GM19025 (cell line): ENCODE measurements around the gene DCLK2.
"Not testable (repeated sequence)": the region's sequence is repeated elsewhere in the genome, so short reads cannot be mapped to it uniquely, and the experiment has no call there.

Experiments
- ATAC-seq: cut with Tn5 transposase; IDR thresholded peaks from one replicate; pipeline ENCODE4 v1.9.1; 2021; ENCODE audit warnings: mild to moderate bottlenecking, low read depth, moderate library complexity; ENCODE audit not compliant: unreplicated experiment

Gene DCLK2

GRCh38 chr4:150197256-150197655 lies 119.0 kb downstream of the DCLK2 start:
- not testable (repeated sequence) for ATAC-seq

GRCh38 chr4:150199056-150199455 lies 120.8 kb downstream of the DCLK2 start:
- no peak for ATAC-seq

GRCh38 chr4:150205016-150205415 lies 126.8 kb downstream of the DCLK2 start:
- ATAC-seq, result no peak

GRCh38 chr4:150206265-150206664 lies 128.0 kb downstream of the DCLK2 start:
- no peak for ATAC-seq

GRCh38 chr4:150206954-150207353 lies 128.7 kb downstream of the DCLK2 start:
- no peak for ATAC-seq

GRCh38 chr4:150207871-150208270 lies 129.6 kb downstream of the DCLK2 start:
- ATAC-seq, result no peak

- no peak for ATAC-seq
Measured at GRCh38 chr4:150209140-150209829, 131.0 kb downstream of the DCLK2 start.

- no peak for ATAC-seq
Measured at GRCh38 chr4:150211016-150211415, 132.8 kb downstream of the DCLK2 start.

GRCh38 chr4:150211799-150212445 lies 133.7 kb downstream of the DCLK2 start:
- ATAC-seq, result no peak

GRCh38 chr4:150212485-150212884 lies 134.2 kb downstream of the DCLK2 start:
- ATAC-seq, result no peak

GRCh38 chr4:150212927-150213326 lies 134.7 kb downstream of the DCLK2 start:
- no peak for ATAC-seq

- no peak for ATAC-seq
Measured at GRCh38 chr4:150215601-150216000, 137.4 kb downstream of the DCLK2 start.

- no peak for ATAC-seq
Measured at GRCh38 chr4:150216726-150217125, 138.5 kb downstream of the DCLK2 start.

- no peak for ATAC-seq
Measured at GRCh38 chr4:150217192-150217591, 138.9 kb downstream of the DCLK2 start.

GRCh38 chr4:150217808-150218207 lies 139.6 kb downstream of the DCLK2 start:
- ATAC-seq, result no peak

- ATAC-seq, result no peak
Measured at GRCh38 chr4:150218447-150218846, 140.2 kb downstream of the DCLK2 start.

GRCh38 chr4:150219841-150220240 lies 141.6 kb downstream of the DCLK2 start:
- no peak for ATAC-seq

- no peak for ATAC-seq
Measured at GRCh38 chr4:150224896-150225591, 146.8 kb downstream of the DCLK2 start.

- ATAC-seq, result no peak
Measured at GRCh38 chr4:150229520-150229919, 151.3 kb downstream of the DCLK2 start.

GRCh38 chr4:150230561-150230960 lies 152.3 kb downstream of the DCLK2 start:
- ATAC-seq, result no peak

- no peak for ATAC-seq
Measured at GRCh38 chr4:150231107-150231770, 153.0 kb downstream of the DCLK2 start.
